Measurements from ENCODE around the gene SPRYD3.

The SPRYD3 gene

GRCh38 chr12:53077030-53077429 is 2.2 kb downstream of the SPRYD3 start:
- DNase-seq (ENCODE audit: low spot score), result no peak

GRCh38 chr12:53076461-53076860 is 2.7 kb downstream of the SPRYD3 start:
- DNase-seq (ENCODE audit: low spot score), result no peak

GRCh38 chr12:53074999-53075370 is 4.2 kb downstream of the SPRYD3 start:
- no peak for DNase-seq (ENCODE audit: low spot score)

- DNase-seq (ENCODE audit: low spot score), result no peak
Measured at GRCh38 chr12:53074283-53074998, 4.7 kb downstream of the SPRYD3 start.

GRCh38 chr12:53073881-53074280 is 5.3 kb downstream of the SPRYD3 start:
- no peak for DNase-seq (ENCODE audit: low spot score)

- no peak for DNase-seq (ENCODE audit: low spot score)
Measured at GRCh38 chr12:53071591-53072551, 7.3 kb downstream of the SPRYD3 start.

GRCh38 chr12:53070877-53071492 is 8.2 kb downstream of the SPRYD3 start:
- no peak for DNase-seq (ENCODE audit: low spot score)

GRCh38 chr12:53069621-53070410 is 9.4 kb downstream of the SPRYD3 start:
- no peak for DNase-seq (ENCODE audit: low spot score)

- no peak for DNase-seq (ENCODE audit: low spot score)
Measured at GRCh38 chr12:53068811-53069585, 10.2 kb downstream of the SPRYD3 start.

- DNase-seq (ENCODE audit: low spot score), result no peak
Measured at GRCh38 chr12:53067993-53068770, 11.0 kb downstream of the SPRYD3 start.

- DNase-seq (ENCODE audit: low spot score), result no peak
Measured at GRCh38 chr12:53067074-53067992, 11.9 kb downstream of the SPRYD3 start.

- peak; percentile 87 for DNase-seq (ENCODE audit: low spot score)
Measured at GRCh38 chr12:53065975-53066931, 12.9 kb downstream of the SPRYD3 start.

- no peak for DNase-seq (ENCODE audit: low spot score)
Measured at GRCh38 chr12:53065470-53065869, 13.7 kb downstream of the SPRYD3 start.

GRCh38 chr12:53064613-53065436 is 14.4 kb downstream of the SPRYD3 start:
- no peak for DNase-seq (ENCODE audit: low spot score)

- no peak for DNase-seq (ENCODE audit: low spot score)
Measured at GRCh38 chr12:53063708-53064612, 15.2 kb downstream of the SPRYD3 start.

Data from Ammon's horn (tissue), 1 donor.